WERI-Rb-1 (cell line): ENCODE data around the gene CRYGC.
A peak's percentile ranks its signal among the peaks of the same experiment; 100 is the strongest.

Experiments
- DNase-seq: peaks from one replicate; pipeline ENCODE4 v3.0.0-alpha.2; 2020
- H3K27ac ChIP-seq: fragments of 250-450 bp; sonication (Bioruptor Pico); 2 replicates; pipeline ENCODE4 v1.5.1; 2020; ENCODE audit warnings: mild to moderate bottlenecking, moderate library complexity
- H3K27me3 ChIP-seq: fragments of 250-450 bp; sonication (Bioruptor Pico); 2 replicates; pipeline ENCODE4 v1.5.1; 2021; ENCODE audit warnings: mild to moderate bottlenecking, low read depth, moderate library complexity; ENCODE audit not compliant: insufficient read depth, severe bottlenecking
- H3K36me3 ChIP-seq: fragments of 250-450 bp; sonication (Bioruptor Pico); 2 replicates; pipeline ENCODE4 v1.5.1; 2020; ENCODE audit warnings: mild to moderate bottlenecking, moderate library complexity
- H3K4me3 ChIP-seq: 2 replicates; pipeline ENCODE4 v1.5.1; 2011; ENCODE audit warnings: low read depth, mild to moderate bottlenecking, control low read depth, low read length
- H3K9me3 ChIP-seq: fragments of 250-450 bp; sonication (Bioruptor Pico); 2 replicates; pipeline ENCODE4 v1.5.1; 2021; ENCODE audit warnings: mild to moderate bottlenecking, moderate library complexity; ENCODE audit not compliant: severe bottlenecking
- TF ChIP-seq, protein P1 (sequence below): IDR thresholded peaks from 2 replicates; pipeline ENCODE4 v1.5.1; 2011; ENCODE audit warnings: low read depth, mild to moderate bottlenecking, control low read depth, inconsistent platforms, low read length

The CRYGC gene

DNA sequence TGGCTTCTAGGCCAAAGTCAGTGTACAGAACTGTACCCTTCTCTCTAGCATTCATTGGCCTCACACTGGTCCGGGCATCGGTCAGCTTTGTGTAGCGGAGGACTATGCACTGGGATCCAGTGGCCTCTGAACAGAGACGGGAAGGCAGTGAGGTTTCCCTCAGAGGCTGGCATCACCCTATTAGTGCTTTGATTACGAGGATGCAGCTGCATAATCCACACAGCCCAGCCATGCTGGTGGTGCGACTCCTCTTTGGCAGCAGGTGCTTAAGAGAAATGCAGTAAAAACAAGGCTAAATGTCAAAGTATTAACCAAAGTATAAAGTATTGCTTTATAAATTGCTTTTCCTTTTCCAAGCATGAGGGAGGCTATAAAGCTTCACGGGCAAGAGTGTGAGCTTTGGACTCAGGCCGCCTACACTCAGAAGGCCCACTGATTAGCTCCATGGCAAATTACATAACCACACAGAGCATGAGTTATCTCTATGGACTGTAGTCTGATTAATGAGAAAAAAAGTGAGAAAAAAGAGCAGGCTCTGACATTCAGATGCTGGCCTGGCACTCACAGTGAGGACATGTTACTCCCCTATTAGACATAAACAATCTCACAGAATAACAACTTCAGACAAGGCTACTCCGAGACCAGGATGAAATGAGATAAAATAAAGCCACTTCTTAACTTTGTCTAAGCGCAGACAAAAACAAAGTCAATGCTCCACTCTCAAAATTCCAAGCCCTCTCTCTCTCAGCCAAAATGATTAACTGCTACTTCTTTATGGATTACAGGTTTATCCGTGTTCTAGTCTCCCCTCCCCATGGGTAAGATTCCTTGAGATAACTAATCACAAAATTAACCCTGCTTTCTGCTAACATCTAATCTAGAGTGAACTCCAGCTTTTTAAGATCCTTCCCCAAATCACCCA is 6.4 kb upstream of the CRYGC start:
- DNase-seq = peak; percentile 31
- H3K27ac ChIP-seq = peak overlapping the region; percentile 41
- H3K27me3 ChIP-seq = no peaks in the 10 kb centered on the region
- peaks cover 2% of the 10 kb centered on the region for H3K9me3 ChIP-seq
- no peaks in the 10 kb centered on the region for H3K36me3 ChIP-seq
- TF ChIP-seq, protein P1, sequence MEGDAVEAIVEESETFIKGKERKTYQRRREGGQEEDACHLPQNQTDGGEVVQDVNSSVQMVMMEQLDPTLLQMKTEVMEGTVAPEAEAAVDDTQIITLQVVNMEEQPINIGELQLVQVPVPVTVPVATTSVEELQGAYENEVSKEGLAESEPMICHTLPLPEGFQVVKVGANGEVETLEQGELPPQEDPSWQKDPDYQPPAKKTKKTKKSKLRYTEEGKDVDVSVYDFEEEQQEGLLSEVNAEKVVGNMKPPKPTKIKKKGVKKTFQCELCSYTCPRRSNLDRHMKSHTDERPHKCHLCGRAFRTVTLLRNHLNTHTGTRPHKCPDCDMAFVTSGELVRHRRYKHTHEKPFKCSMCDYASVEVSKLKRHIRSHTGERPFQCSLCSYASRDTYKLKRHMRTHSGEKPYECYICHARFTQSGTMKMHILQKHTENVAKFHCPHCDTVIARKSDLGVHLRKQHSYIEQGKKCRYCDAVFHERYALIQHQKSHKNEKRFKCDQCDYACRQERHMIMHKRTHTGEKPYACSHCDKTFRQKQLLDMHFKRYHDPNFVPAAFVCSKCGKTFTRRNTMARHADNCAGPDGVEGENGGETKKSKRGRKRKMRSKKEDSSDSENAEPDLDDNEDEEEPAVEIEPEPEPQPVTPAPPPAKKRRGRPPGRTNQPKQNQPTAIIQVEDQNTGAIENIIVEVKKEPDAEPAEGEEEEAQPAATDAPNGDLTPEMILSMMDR = no peak
- H3K4me3 ChIP-seq = no peak overlapping the region

DNA sequence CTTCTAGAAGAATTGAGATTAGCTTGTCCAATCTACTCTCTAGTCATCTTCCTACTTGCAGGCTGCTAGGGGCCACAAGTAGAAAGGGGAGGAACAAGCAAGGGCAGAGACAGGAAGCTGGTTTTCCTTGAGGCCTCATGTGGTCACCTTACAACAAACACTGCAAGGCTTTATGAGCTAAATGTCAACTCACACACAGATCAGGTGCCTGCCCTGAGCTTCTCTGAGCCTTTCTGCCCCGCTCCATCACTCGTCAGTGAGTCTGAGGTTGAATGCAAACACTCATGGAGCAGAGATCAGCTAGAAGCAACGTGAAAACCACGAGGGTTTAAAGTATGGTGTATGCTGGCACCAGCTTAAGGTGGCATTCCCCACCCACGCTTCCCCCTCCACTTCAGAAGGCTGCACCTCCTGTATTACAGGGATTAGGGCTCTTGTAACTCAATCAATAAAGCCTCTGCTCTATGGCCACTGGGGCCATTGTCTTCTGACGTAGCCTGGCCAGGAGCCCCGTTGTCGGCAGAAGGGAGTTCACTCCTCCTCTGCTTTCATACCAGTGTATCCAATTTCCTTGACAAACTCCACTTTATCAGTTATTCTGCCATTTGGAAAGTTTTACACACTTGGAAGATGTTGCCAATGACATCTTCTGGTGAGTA is 5.4 kb upstream of the CRYGC start:
- peak; percentile 29 for DNase-seq
- peaks cover 2% of the 10 kb centered on the region for H3K9me3 ChIP-seq

DNA sequence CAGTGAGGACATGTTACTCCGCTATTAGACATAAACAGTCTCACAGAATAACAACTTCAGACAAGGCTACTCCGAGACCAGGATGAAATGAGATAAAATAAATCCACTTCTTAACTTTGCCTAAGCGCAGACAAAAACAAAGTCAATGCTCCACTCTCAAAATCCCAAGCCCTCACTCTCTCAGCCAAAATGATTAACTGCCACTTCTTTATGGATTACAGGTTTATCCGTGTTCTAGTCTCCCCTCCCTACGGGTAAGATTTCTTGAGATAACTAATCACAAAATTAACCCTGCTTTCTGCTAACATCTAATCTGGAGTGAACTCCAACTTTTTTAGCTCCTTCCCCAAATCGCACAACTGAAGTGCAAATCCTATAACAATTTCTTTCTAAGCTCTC is 1.1 kb upstream of the CRYGC start:
- TF ChIP-seq, protein P1 = no peak
- Histone ChIP-seq H3K27ac (0 out of 2 replicates have a peak overlapping the region, but pooled peaks have one; percentile 3), H3K36me3 (no peaks in the 10 kb centered on the region)

More for the DNA sequence above, 5.4 kb upstream of the CRYGC start:
- TF ChIP-seq, protein P1 = no peak
- H3K27ac ChIP-seq = no peak overlapping the region
- no peaks in the 10 kb centered on the region for H3K27me3 ChIP-seq
- no peak overlapping the region for H3K4me3 ChIP-seq
- no peaks in the 10 kb centered on the region for H3K36me3 ChIP-seq

DNA sequence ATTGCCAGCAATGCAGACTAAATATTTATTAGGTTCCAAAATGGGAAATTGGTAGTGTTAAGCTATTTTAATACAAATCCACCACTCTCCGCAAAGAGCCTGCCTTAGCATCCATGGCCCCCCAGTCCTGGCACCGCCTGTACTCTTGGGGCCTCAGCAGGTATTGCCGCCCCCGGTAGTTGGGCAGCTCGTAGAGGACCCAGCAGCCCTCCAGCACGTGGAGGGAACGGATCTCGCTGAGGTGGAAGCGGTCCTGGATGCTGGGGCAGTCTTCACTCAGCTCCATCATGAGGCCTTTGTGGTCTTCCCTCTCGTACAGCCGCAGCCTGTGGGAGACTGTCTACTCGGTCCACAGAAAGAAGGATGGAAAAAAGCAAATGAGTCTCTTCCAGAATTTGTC is 1.5 kb downstream of the CRYGC start:
- H3K27me3 ChIP-seq = no peaks in the 10 kb centered on the region
- no peaks in the 10 kb centered on the region for H3K36me3 ChIP-seq
- no peak for DNase-seq
- TF ChIP-seq, protein P1 = no peak
- H3K9me3 ChIP-seq = no peaks in the 10 kb centered on the region
- no peak overlapping the region for H3K27ac ChIP-seq
- no peak overlapping the region for H3K4me3 ChIP-seq

More for the DNA sequence above, 1.1 kb upstream of the CRYGC start:
- H3K4me3 ChIP-seq = peak overlapping the region; percentile 34
- no peaks in the 10 kb centered on the region for H3K9me3 ChIP-seq
- DNase-seq = peak; percentile 38
- no peaks in the 10 kb centered on the region for H3K27me3 ChIP-seq

DNA sequence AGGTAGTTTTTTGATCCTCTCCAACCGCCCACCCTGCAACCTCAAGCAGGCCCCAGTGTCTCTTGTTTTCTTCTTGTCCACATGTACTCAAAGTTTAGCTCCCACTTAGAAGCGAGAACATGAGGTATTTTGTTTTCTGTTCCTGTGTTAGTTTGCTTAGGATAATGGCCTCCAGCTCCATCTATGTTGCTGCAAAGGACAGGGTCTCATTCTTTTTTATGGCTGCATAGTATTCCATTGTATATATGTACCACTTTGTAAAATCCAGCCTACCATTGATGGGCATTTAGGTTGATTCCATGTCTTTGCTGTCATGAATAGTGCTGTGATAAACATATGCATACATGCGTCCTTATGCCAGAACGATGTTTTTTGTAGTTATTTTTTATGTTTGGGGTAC is 2.5 kb downstream of the CRYGC start:
- H3K36me3 ChIP-seq = no peaks in the 10 kb centered on the region

More for the DNA sequence above, 2.5 kb downstream of the CRYGC start:
- no peaks in the 10 kb centered on the region for H3K27me3 ChIP-seq
- H3K4me3 ChIP-seq = no peak overlapping the region
- TF ChIP-seq, protein P1 = no peak
- H3K27ac ChIP-seq = no peak overlapping the region
- no peaks in the 10 kb centered on the region for H3K9me3 ChIP-seq
- DNase-seq = no peak
